Measurements from ENCODE around the gene KNTC1. TPM values are rescaled to one million over a fixed set of nuclear protein-coding genes. Genes with fewer than 3 reads are reported as not detected.
"Not testable (repeated sequence)": the region's sequence is repeated elsewhere in the genome, so short reads cannot be mapped to it uniquely, and the experiment has no call there.

KNTC1 gene
- total RNA-seq, 1 donor from 2014 or later, result 8.4 TPM

GRCh38 chr12:122558745-122559641 is 31.9 kb downstream of the KNTC1 start:
- Histone ChIP-seq H3K4me3 (no peak overlapping the region), H3K4me1 (no peaks in the 10 kb centered on the region), H3K27me3 (no peaks in the 10 kb centered on the region), H3K9me3 (no peaks in the 10 kb centered on the region), H3K27ac (no peak overlapping the region), H3K36me3 (peaks cover 13% of the 10 kb centered on the region)
- no peak for TF ChIP-seq CTCF (IDR thresholded peaks at IDR 0.05)
- DNase-seq, result no peak
- ATAC-seq, result no peak
- intact Hi-C loops (cut with DNase I), result no loop called here

GRCh38 chr12:122560138-122560537 is 33.1 kb downstream of the KNTC1 start:
- Histone ChIP-seq H3K36me3 (peaks cover 13% of the 10 kb centered on the region), H3K4me1 (no peaks in the 10 kb centered on the region), H3K4me3 (no peak overlapping the region), H3K9me3 (no peaks in the 10 kb centered on the region), H3K27me3 (no peaks in the 10 kb centered on the region), H3K27ac (no peak overlapping the region)
- DNase-seq, result no peak
- intact Hi-C loops (cut with DNase I), result no loop called here
- TF ChIP-seq CTCF (IDR thresholded peaks at IDR 0.05), result no peak
- no peak for ATAC-seq

- intact Hi-C loops (cut with DNase I), result no loop called here
Measured at GRCh38 chr12:122563361-122563760, 36.3 kb downstream of the KNTC1 start.

GRCh38 chr12:122566816-122567215 is 39.8 kb downstream of the KNTC1 start:
- DNase-seq; H3K27me3 ChIP-seq; ATAC-seq; H3K36me3 ChIP-seq; H3K4me3 ChIP-seq; H3K27ac ChIP-seq; H3K4me1 ChIP-seq; H3K9me3 ChIP-seq; intact Hi-C loops (cut with DNase I): not testable (repeated sequence)

More at GRCh38 chr12:122563361-122563760, 36.3 kb downstream of the KNTC1 start:
- no peaks in the 10 kb centered on the region for H3K9me3 ChIP-seq
- DNase-seq, result no peak
- no peak overlapping the region for H3K27ac ChIP-seq
- TF ChIP-seq CTCF (IDR thresholded peaks at IDR 0.05), result no peak
- peaks cover 4% of the 10 kb centered on the region for H3K36me3 ChIP-seq
- H3K4me1 ChIP-seq, result no peaks in the 10 kb centered on the region
- H3K4me3 ChIP-seq, result no peak overlapping the region
- H3K27me3 ChIP-seq, result no peaks in the 10 kb centered on the region
- ATAC-seq, result no peak

- H3K9me3 ChIP-seq, result no peaks in the 10 kb centered on the region
- ATAC-seq (no peak), DNase-seq (no peak)
- intact Hi-C loops (cut with DNase I), result no loop called here
- no peaks in the 10 kb centered on the region for H3K27me3 ChIP-seq
- H3K36me3 ChIP-seq, result peaks cover 5% of the 10 kb centered on the region
- no peaks in the 10 kb centered on the region for H3K4me1 ChIP-seq
- no peak for TF ChIP-seq CTCF (IDR thresholded peaks at IDR 0.05)
- H3K4me3 ChIP-seq, result no peak overlapping the region
- H3K27ac ChIP-seq, result no peak overlapping the region
Measured at GRCh38 chr12:122569288-122569687, 42.2 kb downstream of the KNTC1 start.

- H3K4me3 ChIP-seq; ATAC-seq; H3K27ac ChIP-seq; DNase-seq; H3K27me3 ChIP-seq; intact Hi-C loops (cut with DNase I); H3K4me1 ChIP-seq; H3K9me3 ChIP-seq: not testable (repeated sequence)
- peaks cover 11% of the 10 kb centered on the region for H3K36me3 ChIP-seq
Measured at GRCh38 chr12:122570006-122570405, 43.0 kb downstream of the KNTC1 start.
